ENCODE data around the gene HRK. TPM values are rescaled to one million over a fixed set of nuclear protein-coding genes. Genes with fewer than 3 reads are reported as not detected.

HRK gene
- total and polyA plus RNA-seq, 2 of the 13 experiments (the other 11 are each of a cell fraction or from before 2014, with no cell fraction given): 0.02 TPM; not detected in 1

- no peak for TF ChIP-seq ZIK1 (CRISPR knock-in tag; IDR thresholded peaks at IDR 0.05; ENCODE audit: borderline replicate concordance, low read depth)
- TF ChIP-seq AHR (CRISPR knock-in tag; IDR thresholded peaks at IDR 0.05): peak; percentile 46; the same call in 1 of the 2 replicates
- TF ChIP-seq, protein P1, sequence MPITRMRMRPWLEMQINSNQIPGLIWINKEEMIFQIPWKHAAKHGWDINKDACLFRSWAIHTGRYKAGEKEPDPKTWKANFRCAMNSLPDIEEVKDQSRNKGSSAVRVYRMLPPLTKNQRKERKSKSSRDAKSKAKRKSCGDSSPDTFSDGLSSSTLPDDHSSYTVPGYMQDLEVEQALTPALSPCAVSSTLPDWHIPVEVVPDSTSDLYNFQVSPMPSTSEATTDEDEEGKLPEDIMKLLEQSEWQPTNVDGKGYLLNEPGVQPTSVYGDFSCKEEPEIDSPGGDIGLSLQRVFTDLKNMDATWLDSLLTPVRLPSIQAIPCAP (CRISPR knock-in tag; IDR thresholded peaks at IDR 0.05; ENCODE audit: low read depth): 0 out of 2 replicates have a peak, but pooled peaks have one; percentile 53
- no peak for TF ChIP-seq SOX6 (IDR thresholded peaks at IDR 0.05)
- peak; percentile 39 for TF ChIP-seq SOX6 (CRISPR knock-in tag; IDR thresholded peaks at IDR 0.05)
- TF ChIP-seq ZNF33B (CRISPR knock-in tag; IDR thresholded peaks at IDR 0.05): 0 out of 2 replicates have a peak, but pooled peaks have one; percentile 25
- TF ChIP-seq, protein P2, sequence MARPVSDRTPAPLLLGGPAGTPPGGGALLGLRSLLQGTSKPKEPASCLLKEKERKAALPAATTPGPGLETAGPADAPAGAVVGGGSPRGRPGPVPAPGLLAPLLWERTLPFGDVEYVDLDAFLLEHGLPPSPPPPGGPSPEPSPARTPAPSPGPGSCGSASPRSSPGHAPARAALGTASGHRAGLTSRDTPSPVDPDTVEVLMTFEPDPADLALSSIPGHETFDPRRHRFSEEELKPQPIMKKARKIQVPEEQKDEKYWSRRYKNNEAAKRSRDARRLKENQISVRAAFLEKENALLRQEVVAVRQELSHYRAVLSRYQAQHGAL (CRISPR knock-in tag; IDR thresholded peaks at IDR 0.05; ENCODE audit: not compliant biosample characterization): peak; percentile 33
- TF ChIP-seq ZNF670 (CRISPR knock-in tag; IDR thresholded peaks at IDR 0.05; ENCODE audit: borderline replicate concordance): peak; percentile 67; the same call in 1 of the 2 replicates
- TF ChIP-seq THAP8 (CRISPR knock-in tag; IDR thresholded peaks at IDR 0.05; ENCODE audit: borderline replicate concordance): 0 out of 2 replicates have a peak, but pooled peaks have one; percentile 32
- TF ChIP-seq TRIM24 (CRISPR knock-in tag; IDR thresholded peaks at IDR 0.05): no peak
- TF ChIP-seq ATF7-NPFF (CRISPR knock-in tag; IDR thresholded peaks at IDR 0.05; ENCODE audit: low read depth): peak; percentile 87
- TF ChIP-seq JARID2 (CRISPR knock-in tag; IDR thresholded peaks at IDR 0.05; ENCODE audit: insufficient replicate concordance): no peak
- TF ChIP-seq ZNF441 (CRISPR knock-in tag; IDR thresholded peaks at IDR 0.05; ENCODE audit: borderline replicate concordance): 0 out of 2 replicates have a peak, but pooled peaks have one; percentile 42
- peak; percentile 68; the same call in 1 of the 2 replicates for TF ChIP-seq RAD21 (CRISPR knock-in tag; IDR thresholded peaks at IDR 0.05)
- peak; percentile 41 for TF ChIP-seq SOX5 (CRISPR knock-in tag; IDR thresholded peaks at IDR 0.05; ENCODE audit: borderline replicate concordance)
- TF ChIP-seq KMT2B (CRISPR knock-in tag; IDR thresholded peaks at IDR 0.05): peak; percentile 78
- TF ChIP-seq XBP1 (CRISPR knock-in tag; IDR thresholded peaks at IDR 0.05): no peak
- TF ChIP-seq, protein P3, sequence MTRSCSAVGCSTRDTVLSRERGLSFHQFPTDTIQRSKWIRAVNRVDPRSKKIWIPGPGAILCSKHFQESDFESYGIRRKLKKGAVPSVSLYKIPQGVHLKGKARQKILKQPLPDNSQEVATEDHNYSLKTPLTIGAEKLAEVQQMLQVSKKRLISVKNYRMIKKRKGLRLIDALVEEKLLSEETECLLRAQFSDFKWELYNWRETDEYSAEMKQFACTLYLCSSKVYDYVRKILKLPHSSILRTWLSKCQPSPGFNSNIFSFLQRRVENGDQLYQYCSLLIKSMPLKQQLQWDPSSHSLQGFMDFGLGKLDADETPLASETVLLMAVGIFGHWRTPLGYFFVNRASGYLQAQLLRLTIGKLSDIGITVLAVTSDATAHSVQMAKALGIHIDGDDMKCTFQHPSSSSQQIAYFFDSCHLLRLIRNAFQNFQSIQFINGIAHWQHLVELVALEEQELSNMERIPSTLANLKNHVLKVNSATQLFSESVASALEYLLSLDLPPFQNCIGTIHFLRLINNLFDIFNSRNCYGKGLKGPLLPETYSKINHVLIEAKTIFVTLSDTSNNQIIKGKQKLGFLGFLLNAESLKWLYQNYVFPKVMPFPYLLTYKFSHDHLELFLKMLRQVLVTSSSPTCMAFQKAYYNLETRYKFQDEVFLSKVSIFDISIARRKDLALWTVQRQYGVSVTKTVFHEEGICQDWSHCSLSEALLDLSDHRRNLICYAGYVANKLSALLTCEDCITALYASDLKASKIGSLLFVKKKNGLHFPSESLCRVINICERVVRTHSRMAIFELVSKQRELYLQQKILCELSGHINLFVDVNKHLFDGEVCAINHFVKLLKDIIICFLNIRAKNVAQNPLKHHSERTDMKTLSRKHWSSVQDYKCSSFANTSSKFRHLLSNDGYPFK (CRISPR knock-in tag; IDR thresholded peaks at IDR 0.05; ENCODE audit: borderline replicate concordance): peak; percentile 90; the same call in 1 of the 2 replicates
- TF ChIP-seq ZBTB7A (CRISPR knock-in tag; IDR thresholded peaks at IDR 0.05): peak; percentile 95
- TF ChIP-seq, protein P4, sequence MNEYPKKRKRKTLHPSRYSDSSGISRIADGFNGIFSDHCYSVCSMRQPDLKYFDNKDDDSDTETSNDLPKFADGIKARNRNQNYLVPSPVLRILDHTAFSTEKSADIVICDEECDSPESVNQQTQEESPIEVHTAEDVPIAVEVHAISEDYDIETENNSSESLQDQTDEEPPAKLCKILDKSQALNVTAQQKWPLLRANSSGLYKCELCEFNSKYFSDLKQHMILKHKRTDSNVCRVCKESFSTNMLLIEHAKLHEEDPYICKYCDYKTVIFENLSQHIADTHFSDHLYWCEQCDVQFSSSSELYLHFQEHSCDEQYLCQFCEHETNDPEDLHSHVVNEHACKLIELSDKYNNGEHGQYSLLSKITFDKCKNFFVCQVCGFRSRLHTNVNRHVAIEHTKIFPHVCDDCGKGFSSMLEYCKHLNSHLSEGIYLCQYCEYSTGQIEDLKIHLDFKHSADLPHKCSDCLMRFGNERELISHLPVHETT (CRISPR knock-in tag; conservative IDR thresholded peaks at IDR 0.05): peak; percentile 91
- peak; percentile 22; the same call in 1 of the 2 replicates for TF ChIP-seq NCOA2 (CRISPR knock-in tag; IDR thresholded peaks at IDR 0.05)
- TF ChIP-seq ZNF678 (CRISPR knock-in tag; IDR thresholded peaks at IDR 0.05): 0 out of 2 replicates have a peak, but pooled peaks have one; percentile 59
- TF ChIP-seq ZNF703 (CRISPR knock-in tag; IDR thresholded peaks at IDR 0.05; ENCODE audit: borderline replicate concordance): peak; percentile 85
Measured at GRCh38 chr12:116910645-116911451, 29.6 kb upstream of the HRK start, which contains the start of gene FBXW8 (continued).
